HG02610 (cell line): ENCODE results near the gene EPB41L3.
"Not testable (repeated sequence)": the region's sequence is repeated elsewhere in the genome, so short reads cannot be mapped to it uniquely, and the experiment has no call there.

Source experiments
- ATAC-seq: cut with Tn5 transposase; IDR thresholded peaks from one replicate; pipeline ENCODE4 v1.9.1; 2021; ENCODE audit warnings: mild to moderate bottlenecking, moderate library complexity; ENCODE audit not compliant: unreplicated experiment

EPB41L3 gene

DNA sequence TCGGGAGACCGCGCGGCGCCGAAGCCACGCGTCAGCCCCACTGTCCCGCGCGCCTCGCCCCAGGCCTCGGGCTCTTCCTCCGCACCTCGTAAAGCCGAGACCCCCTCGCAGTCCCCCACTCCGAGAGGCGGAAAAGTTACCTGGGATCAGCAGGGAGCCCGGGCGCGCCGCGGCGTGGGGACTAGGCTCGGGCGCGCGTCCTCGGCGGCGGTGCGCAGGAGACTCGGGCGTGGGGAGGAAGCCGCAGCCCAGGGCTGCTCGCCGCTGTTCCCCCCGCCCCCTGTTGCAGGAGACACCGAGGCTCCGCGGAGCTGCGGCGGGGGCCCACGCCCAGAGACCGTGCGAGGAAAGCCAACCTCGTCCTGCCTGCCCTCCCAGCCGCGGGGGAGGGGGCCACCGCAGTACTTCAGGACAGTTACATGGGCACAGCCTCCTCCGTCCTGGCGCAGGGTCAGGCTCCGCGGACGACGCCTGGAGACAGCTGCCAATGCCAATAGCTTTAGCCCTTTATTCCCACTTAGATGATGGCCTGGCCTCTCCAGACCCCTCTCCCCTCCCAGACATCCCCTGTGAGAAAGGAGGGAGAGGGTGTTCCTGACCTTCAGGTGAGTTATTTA, at the start of gene EPB41L3:
EPB41L3 (minus strand) TSS at position 225 of the 617 bp plus-strand sequence. CDS start 54,814 bp downstream, outside the sequence.
- no peak for ATAC-seq

- ATAC-seq = no peak
Measured at GRCh38 chr18:5588529-5588928, 44.7 kb upstream of the EPB41L3 start.

- no peak for ATAC-seq
Measured at GRCh38 chr18:5585653-5586052, 41.9 kb upstream of the EPB41L3 start.

DNA sequence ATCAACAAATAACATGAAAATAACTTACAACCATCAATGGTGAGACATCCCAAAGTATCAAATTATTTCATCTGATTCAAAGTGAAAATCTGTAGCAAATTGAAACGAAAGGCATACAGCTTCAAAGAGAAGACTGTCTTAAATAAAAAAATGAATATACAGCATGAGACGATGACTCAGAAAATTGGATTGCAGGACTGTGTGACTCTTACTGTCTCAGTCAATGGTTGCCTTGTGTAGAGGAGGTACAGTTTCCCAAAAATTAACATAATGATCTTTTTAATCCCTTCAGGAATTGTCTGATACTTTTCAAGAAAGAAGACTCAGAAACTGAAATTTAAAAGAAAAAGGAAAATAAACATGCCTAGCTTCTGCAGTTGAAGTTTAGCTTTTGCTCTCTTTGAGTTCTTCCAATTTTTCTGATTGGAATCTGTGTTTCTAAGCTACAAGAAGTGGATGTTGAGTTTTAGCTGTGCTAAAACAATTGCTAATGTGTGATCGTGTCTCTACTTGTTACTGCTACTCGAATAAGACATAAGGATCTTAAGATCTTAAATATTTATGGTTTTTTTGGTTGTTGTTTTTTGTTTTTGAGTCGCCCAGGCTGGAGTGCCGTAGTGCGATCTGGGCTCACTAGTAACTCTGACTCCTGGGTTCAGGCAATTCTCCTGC, 41.1 kb upstream of the EPB41L3 start:
- no peak for ATAC-seq

DNA sequence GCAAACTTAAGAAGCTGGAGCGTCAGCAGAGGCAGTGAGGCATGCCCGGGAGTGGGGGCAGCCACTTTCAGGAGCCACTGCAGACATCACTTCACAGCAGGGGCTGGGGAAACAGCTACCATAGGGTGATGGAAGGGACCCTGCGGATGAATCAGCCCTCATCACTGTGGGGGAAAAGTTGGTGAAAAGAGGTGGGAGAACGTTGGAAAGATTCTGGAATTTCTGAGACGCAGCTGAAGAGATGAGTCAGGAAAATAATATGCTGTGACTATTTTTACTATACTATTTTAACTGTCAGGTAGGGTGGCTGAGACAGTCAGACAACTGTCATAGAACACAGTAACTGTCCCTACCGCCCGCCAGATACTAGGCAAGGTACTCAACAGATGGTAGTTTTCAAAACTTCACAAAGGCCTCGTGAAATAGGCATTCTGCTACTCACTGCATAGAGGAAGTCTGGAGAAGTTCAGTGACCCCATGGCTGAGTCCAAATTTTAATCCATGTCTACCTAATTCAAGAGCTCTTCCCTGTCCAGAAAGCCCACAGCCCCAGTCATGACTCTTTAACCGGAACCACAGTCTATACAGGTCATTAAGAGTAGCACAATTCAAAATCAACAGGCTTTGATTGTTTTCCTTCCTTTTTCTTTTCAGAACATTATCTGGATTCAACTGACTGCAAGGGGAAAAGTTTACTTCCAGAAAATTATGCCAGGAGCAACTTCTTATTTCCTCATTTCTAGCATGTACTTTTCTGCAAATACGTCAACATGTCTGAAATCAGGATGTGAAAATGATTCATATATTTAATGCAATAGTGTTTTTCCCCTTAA, 39.3 kb upstream of the EPB41L3 start:
- ATAC-seq = no peak

- ATAC-seq = no peak
Measured at GRCh38 chr18:5582076-5582475, 38.3 kb upstream of the EPB41L3 start.

DNA sequence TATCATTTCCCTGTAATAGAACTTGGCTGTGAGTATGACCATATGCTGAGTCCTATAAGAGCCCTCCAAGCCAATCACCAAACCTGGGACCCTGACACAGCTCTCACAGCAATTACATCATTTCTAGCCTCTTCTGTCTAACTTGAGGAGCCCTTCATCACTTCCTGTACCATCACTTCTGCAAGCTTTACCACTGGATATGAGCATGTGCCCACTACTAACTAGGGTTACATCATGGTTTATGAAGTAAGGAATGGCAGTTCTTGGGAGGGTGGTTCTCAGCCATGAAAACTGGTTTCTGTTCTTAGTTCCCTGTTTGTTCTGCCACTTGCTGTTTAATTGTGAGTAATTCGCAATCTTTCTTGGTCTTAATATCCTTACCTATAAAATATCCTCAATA, 31.0 kb upstream of the EPB41L3 start:
- no peak for ATAC-seq

- no peak for ATAC-seq
Measured at GRCh38 chr18:5571666-5572065, 27.9 kb upstream of the EPB41L3 start.

DNA sequence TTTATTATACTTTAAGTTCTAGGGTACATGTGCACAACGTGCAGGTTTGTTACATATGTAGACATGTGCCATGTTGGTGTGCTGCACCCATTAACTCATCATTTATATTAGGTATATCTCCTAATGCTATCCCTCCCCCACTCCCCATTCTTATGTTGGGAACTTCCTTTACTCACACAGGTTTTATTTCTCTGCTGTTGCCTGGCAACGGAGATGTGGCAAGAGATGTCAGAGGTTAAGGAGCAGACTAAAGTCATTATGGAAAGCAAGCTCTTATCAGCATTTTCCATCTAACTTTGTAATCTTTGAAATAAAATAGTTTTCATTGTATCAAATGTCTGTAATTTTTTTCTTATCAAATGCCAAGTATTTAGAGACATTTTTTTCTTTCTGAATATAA, 26.8 kb upstream of the EPB41L3 start:
- not testable (repeated sequence) for ATAC-seq

DNA sequence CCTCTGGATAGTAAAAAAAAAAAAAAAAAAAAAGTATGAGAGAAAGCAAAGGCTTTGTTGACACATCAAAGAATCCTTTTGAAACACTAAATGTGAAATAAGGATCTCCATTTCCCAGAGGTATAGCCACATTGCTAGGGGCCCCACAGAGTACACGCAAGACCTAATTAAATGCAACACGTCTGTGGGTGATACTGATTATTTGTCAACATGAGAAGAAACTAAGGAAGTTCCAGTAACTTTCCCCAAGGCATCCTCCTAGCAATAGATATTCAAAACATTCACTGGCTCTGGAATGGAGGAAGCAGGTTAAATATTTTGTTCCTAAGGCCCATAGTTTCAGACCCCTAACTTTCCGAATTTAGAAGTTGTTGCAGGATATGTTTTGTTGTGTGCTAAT, 24.6 kb upstream of the EPB41L3 start:
- no peak for ATAC-seq

GRCh38 chr18:5558851-5559250, 15.1 kb upstream of the EPB41L3 start:
- no peak for ATAC-seq

DNA sequence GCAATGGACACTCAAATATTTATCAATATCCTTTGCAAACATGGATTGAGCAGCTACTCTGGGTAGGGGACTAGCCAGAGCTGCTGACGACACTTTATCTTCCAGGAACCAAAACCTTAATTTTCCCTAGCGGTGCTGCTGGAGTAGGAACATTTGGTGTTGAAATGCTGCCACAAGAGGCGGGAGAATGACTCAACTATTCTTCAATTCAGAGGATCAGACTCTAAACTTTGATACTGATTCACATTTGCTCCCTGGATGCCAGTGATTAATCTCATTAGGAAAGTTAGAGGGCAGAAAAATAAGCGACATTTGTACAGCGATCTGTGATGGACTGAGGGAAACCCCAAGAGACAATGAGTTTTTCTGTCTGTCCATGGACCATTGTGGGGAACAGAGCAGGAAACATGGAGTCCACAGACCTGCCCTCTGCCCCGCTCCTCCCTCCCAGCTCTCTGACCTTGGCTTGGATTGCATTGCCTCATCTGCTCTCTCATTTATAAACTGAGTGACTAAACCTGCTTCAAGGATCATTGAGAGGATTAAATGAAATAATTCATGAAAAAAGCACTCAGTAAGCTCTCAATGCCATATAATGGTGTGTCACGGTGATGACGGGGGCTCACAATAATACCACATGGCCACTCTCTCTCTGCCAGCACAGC, 12.6 kb upstream of the EPB41L3 start:
- no peak for ATAC-seq

- ATAC-seq = no peak
Measured at GRCh38 chr18:5554629-5555028, 10.8 kb upstream of the EPB41L3 start.

DNA sequence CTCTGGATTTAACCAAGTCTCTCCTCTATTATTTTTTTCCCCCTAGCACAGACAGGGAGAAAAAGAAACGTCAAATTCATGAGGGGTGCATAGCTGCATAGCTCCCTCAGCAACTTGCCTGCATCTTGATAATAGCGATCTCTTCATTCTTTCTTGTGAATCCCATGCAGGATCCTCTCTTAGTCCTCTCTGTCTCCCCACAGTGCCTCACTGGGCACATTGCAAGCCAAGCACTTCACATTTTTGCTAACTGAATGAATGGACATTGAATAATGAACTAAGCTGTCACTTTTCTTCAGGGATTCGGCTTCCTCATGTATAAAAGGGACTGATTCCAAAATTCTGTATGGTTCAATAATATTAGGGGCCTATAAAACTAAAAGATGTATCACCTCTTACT, 2.9 kb upstream of the EPB41L3 start:
- no peak for ATAC-seq

DNA sequence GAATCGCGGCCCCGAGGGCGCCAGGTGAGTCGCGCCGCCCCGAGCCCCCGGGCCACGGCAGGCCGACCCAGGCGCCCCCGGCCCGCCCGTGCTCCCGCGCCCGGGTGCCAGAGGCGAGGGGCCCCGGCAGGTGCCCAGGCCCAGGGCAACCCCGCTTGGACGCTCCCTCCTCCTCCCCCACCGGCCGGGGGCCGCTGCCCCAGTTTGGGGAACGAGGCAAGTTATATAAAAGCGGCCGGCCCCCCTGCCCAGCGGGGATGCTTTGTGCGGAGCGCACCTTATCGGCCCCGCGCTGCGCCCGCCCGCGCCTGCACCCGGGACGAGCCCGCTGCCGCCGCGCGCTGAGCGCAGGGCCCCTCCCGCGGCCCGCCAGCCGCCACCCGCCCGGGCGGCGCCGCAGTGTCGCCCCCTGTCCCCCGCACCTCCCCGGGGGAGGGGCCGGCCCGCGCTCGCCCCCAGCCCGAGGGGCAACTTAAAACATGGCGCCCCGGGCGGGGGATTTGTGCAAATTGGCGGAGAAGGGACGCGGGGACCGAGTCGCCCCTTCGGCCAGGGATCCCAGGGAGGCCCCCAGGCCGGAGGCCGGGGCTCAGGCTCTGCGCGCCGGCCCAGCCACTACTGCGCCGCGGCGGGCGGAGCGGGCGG, 639 bp downstream of the EPB41L3 start:
- ATAC-seq = no peak

- ATAC-seq = no peak
Measured at GRCh38 chr18:5542515-5543035, 1.2 kb downstream of the EPB41L3 start.

DNA sequence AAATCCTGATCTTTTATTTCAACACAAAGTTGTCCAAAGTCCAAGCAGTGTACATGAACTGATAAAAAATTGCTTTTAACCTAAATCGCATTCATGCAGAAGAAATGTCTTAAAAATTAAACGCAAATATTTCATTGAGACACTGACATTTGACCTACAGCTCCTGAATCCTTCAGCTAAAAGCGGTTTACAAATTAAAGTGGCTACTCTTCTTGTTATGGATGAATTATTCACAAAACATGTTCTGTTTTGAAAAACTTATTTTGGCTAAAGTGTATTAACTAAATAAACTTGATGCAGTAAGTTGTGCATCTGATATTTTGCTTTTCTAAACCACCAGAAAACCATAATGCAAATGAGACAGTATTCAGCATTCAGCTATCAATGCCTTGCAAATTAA, 2.2 kb downstream of the EPB41L3 start:
- ATAC-seq = no peak

DNA sequence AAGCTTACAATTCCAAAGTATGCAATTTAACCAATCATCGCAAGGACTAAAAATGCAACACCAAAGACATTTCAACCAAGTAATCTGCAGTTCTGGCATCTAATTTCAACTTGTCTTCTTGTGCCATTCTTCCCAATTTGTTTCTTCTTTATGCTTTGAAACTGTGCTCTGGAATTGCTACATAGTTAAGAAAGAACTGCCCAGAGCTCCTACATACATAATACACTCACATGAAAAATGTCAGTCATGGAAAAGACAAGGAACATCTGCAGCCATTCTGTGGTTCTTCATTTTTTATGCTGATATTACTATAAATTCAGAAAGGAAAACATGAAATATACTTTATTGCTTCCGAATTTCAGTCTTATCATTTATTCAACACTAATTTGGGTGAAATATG, 4.4 kb downstream of the EPB41L3 start:
- ATAC-seq = no peak

- no peak for ATAC-seq
Measured at GRCh38 chr18:5538544-5538943, 5.3 kb downstream of the EPB41L3 start.

GRCh38 chr18:5537860-5538259, 5.9 kb downstream of the EPB41L3 start:
- ATAC-seq = no peak

DNA sequence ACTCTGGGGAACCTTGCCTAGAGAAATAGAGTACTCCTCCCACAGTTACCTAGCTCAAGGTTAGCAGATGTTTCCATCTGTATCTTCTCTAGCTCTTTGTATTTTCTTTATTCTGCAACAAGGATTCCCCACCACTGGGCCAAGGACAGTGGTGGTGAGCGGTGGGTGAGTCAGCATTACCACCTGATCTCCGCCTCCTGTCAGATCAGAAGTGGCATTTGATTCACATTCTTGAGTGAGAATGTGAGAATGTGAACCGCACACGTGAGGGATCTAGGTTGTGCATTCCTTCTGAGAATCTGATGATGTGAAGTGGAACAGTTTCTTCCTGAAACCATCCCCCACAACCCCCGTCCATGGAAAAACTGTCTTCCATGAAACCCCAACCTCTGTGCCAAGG, 9.0 kb downstream of the EPB41L3 start:
- ATAC-seq = no peak
